Gastrocnemius medialis (tissue), 4 donors: ENCODE results near the gene SYT7.

Experiments
- CTCF ChIP-seq, 5 experiments: fragments of 450-650 bp in 3 of 5; fragments of 200-600 bp in 2 of 5; sonication (generic) in 2 of 5; IDR thresholded peaks in 4 of 5; conservative IDR thresholded peaks in 1 of 5; 1 replicate in 4 of 5; 2 replicates in 1 of 5; pipeline ENCODE4 v1.5.1; 2016 to 2019; ENCODE audit warnings: antibody characterized with exemption in 5 of 5, mild to moderate bottlenecking in 3 of 5, moderate library complexity in 3 of 5
- POLR2A ChIP-seq, 2 donors: fragments of 450-650 bp; IDR thresholded peaks; one replicate each; pipeline ENCODE4 v1.6.1; 2017; ENCODE audit warnings: antibody characterized with exemption in 2 of 2, mild to moderate bottlenecking in 2 of 2, moderate library complexity in 2 of 2

GRCh38 chr11:61581931-61582330, 1.1 kb upstream of the SYT7 start:
- TF ChIP-seq CTCF (IDR thresholded peaks at IDR 0.05 in 4 of 5, conservative IDR thresholded peaks at IDR 0.05 in 1 of 5) (no peak), POLR2A (IDR thresholded peaks at IDR 0.05) (no peak)
